AG09309 (cell line): ENCODE data around the gene ING1.

ENCODE experiments used
- DNase-seq: peaks from one replicate; pipeline ENCODE4 v3.0.0-alpha.2; 2010; ENCODE audit warnings: low read depth
- H3K4me3 ChIP-seq: 2 replicates; pipeline ENCODE4 v1.5.1; 2011; ENCODE audit warnings: mild to moderate bottlenecking, low read depth, low read length, moderate library complexity; ENCODE audit not compliant: control insufficient read depth
- CTCF ChIP-seq: IDR thresholded peaks from 2 replicates; pipeline ENCODE4 v1.5.1; 2011; ENCODE audit warnings: mild to moderate bottlenecking, low read depth, low read length, inconsistent platforms; ENCODE audit not compliant: insufficient read depth, control insufficient read depth; ENCODE audit errors: missing control alignments

Gene ING1

GRCh38 chr13:110683921-110684320 lies 29.6 kb upstream of the ING1 start:
- no peak for TF ChIP-seq CTCF
- no peak overlapping the region for H3K4me3 ChIP-seq
- no peak for DNase-seq

- no peak for DNase-seq
- no peak for TF ChIP-seq CTCF
- no peak overlapping the region for H3K4me3 ChIP-seq
These were observed 29.0 kb upstream of the ING1 start for GRCh38 chr13:110684388-110685056.

GRCh38 chr13:110685305-110686020 lies 28.0 kb upstream of the ING1 start:
- no peak for DNase-seq
- no peak overlapping the region for H3K4me3 ChIP-seq
- no peak for TF ChIP-seq CTCF

- no peak overlapping the region for H3K4me3 ChIP-seq
- no peak for TF ChIP-seq CTCF
- DNase-seq: no peak
These were observed 25.8 kb upstream of the ING1 start for GRCh38 chr13:110687736-110688135.

- TF ChIP-seq CTCF: no peak
- H3K4me3 ChIP-seq: no peak overlapping the region
- DNase-seq: no peak
These were observed 24.5 kb upstream of the ING1 start for GRCh38 chr13:110689041-110689440.

GRCh38 chr13:110689711-110690110 lies 23.8 kb upstream of the ING1 start:
- DNase-seq: no peak
- no peak overlapping the region for H3K4me3 ChIP-seq
- no peak for TF ChIP-seq CTCF
